ENCODE measurements around the gene B4GALNT1. TPM values are rescaled to one million over a fixed set of nuclear protein-coding genes. Genes with fewer than 3 reads are reported as not detected.
"Not testable (repeated sequence)": the region's sequence is repeated elsewhere in the genome, so short reads cannot be mapped to it uniquely, and the experiment has no call there.

Gene B4GALNT1
- total RNA-seq, 1 donor from 2014 or later: 83.9 TPM

DNA sequence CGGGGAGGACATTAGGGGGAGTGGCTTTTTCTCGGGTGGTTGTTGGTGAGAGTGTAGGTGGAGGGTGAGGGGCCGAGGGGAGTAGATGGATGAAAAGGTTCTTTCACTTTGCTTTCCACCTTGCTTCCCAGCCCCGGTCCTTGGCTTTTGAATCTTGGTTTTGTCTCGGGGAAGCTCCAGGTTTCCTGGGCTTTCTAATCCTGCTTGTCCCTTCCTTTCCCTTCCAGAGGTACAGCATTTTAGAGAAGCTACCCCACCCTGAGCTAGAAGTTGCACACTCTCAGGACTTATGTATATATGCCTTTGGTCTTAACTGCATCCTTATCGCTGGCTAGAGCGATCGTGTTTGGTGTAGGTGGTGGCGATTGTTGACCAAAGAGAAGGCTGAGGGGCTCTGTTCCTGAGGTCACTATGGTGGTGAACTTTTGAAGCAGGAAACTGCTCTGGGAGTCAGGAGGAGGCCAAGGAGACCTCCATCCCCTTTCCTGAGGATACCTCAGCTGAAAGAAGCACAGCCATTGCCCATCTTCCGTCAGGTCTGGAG, 41.1 kb downstream of the B4GALNT1 start:
- no peak for DNase-seq
- TF ChIP-seq, protein P1, sequence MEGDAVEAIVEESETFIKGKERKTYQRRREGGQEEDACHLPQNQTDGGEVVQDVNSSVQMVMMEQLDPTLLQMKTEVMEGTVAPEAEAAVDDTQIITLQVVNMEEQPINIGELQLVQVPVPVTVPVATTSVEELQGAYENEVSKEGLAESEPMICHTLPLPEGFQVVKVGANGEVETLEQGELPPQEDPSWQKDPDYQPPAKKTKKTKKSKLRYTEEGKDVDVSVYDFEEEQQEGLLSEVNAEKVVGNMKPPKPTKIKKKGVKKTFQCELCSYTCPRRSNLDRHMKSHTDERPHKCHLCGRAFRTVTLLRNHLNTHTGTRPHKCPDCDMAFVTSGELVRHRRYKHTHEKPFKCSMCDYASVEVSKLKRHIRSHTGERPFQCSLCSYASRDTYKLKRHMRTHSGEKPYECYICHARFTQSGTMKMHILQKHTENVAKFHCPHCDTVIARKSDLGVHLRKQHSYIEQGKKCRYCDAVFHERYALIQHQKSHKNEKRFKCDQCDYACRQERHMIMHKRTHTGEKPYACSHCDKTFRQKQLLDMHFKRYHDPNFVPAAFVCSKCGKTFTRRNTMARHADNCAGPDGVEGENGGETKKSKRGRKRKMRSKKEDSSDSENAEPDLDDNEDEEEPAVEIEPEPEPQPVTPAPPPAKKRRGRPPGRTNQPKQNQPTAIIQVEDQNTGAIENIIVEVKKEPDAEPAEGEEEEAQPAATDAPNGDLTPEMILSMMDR (IDR thresholded peaks at IDR 0.05; ENCODE audit: partially characterized antibody, unreplicated experiment): no peak
- Mint-ChIP-seq H3K9me3 (ENCODE audit: unreplicated experiment) (no peaks in the 10 kb centered on the region), H3K36me3 (ENCODE audit: unreplicated experiment) (no peaks in the 10 kb centered on the region), H3K4me3 (ENCODE audit: unreplicated experiment) (peak overlapping the region; percentile 92), H3K27ac (ENCODE audit: unreplicated experiment) (no peak overlapping the region), H3K27me3 (ENCODE audit: unreplicated experiment) (no peaks in the 10 kb centered on the region), H3K4me1 (ENCODE audit: low read depth, unreplicated experiment) (peaks cover 6% of the 10 kb centered on the region)

- Mint-ChIP-seq H3K27me3 (ENCODE audit: unreplicated experiment) (no peaks in the 10 kb centered on the region), H3K36me3 (ENCODE audit: unreplicated experiment) (no peaks in the 10 kb centered on the region), H3K9me3 (ENCODE audit: unreplicated experiment) (no peaks in the 10 kb centered on the region), H3K4me3 (ENCODE audit: unreplicated experiment) (peak within 1 kb of the TSS; percentile 92), H3K27ac (ENCODE audit: unreplicated experiment) (no peak within 1 kb of the TSS), H3K4me1 (ENCODE audit: low read depth, unreplicated experiment) (peaks cover 6% of the 10 kb centered on the region)
- TF ChIP-seq, protein P1 (IDR thresholded peaks at IDR 0.05; ENCODE audit: partially characterized antibody, unreplicated experiment): no peak
- peak; percentile 72 for DNase-seq
These were observed 41.9 kb downstream of the B4GALNT1 start, which contains the start of gene PIP4K2C for GRCh38 chr12:57590864-57591781. TSS of gene PIP4K2C (plus strand) at chr12:57591192. CDS start at chr12:57591290, 98 bp downstream.

DNA sequence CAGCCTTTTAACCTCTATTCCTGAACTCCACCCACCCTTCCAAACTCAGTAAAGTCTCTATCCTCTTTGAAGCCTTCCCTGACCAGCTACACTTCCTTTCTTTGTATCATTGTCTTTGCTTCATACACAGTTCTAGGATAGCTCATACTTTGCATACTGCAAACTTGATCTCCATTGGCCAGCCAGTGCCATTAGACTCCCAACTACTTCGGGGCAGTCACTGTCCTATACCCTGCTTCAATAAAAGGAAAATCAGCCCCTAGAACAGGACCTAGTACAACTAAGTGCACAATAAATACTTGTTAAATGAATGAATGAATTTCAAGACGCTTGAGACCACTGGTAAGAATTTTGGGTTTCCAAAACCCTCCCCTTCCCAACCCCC, 42.5 kb downstream of the B4GALNT1 start:
- Mint-ChIP-seq H3K27ac (ENCODE audit: unreplicated experiment) (no peak overlapping the region), H3K9me3 (ENCODE audit: unreplicated experiment) (no peaks in the 10 kb centered on the region), H3K36me3 (ENCODE audit: unreplicated experiment) (no peaks in the 10 kb centered on the region), H3K27me3 (ENCODE audit: unreplicated experiment) (no peaks in the 10 kb centered on the region), H3K4me1 (ENCODE audit: low read depth, unreplicated experiment) (peaks cover 6% of the 10 kb centered on the region), H3K4me3 (ENCODE audit: unreplicated experiment) (peak overlapping the region; percentile 92)
- no peak for DNase-seq
- TF ChIP-seq, protein P1 (IDR thresholded peaks at IDR 0.05; ENCODE audit: partially characterized antibody, unreplicated experiment): no peak

- not testable (repeated sequence) for H3K36me3 Mint-ChIP-seq (ENCODE audit: unreplicated experiment); H3K4me1 Mint-ChIP-seq (ENCODE audit: low read depth, unreplicated experiment); H3K27ac Mint-ChIP-seq (ENCODE audit: unreplicated experiment); H3K27me3 Mint-ChIP-seq (ENCODE audit: unreplicated experiment); DNase-seq; H3K4me3 Mint-ChIP-seq (ENCODE audit: unreplicated experiment); H3K9me3 Mint-ChIP-seq (ENCODE audit: unreplicated experiment)
These were observed 43.9 kb downstream of the B4GALNT1 start for GRCh38 chr12:57588951-57589610.

GRCh38 chr12:57586832-57587429, 46.1 kb downstream of the B4GALNT1 start:
- Mint-ChIP-seq H3K4me3 (ENCODE audit: unreplicated experiment) (no peak overlapping the region), H3K27ac (ENCODE audit: unreplicated experiment) (no peak overlapping the region), H3K4me1 (ENCODE audit: low read depth, unreplicated experiment) (peaks cover 5% of the 10 kb centered on the region), H3K27me3 (ENCODE audit: unreplicated experiment) (no peaks in the 10 kb centered on the region), H3K9me3 (ENCODE audit: unreplicated experiment) (peaks cover 13% of the 10 kb centered on the region), H3K36me3 (ENCODE audit: unreplicated experiment) (peaks cover 7% of the 10 kb centered on the region)
- TF ChIP-seq, protein P1 (IDR thresholded peaks at IDR 0.05; ENCODE audit: partially characterized antibody, unreplicated experiment): no peak
- DNase-seq: no peak

All from glutamatergic neuron (in vitro differentiated cells).